Lower lobe of right lung (tissue), 2 donors: ENCODE data around the gene MACROD1. TPM values are rescaled to one million over a fixed set of nuclear protein-coding genes. Genes with fewer than 3 reads are reported as not detected.

ENCODE experiments used
- ATAC-seq, 2 donors: fragments of 200-7000 bp; cut with Tn5 transposase; one replicate each; pipeline ENCODE4 v1.9.1; 2020 to 2022; ENCODE audit warnings: mild to moderate bottlenecking in 2 of 2, moderate library complexity in 2 of 2
- DNase-seq: peaks from one replicate; pipeline ENCODE4 v3.0.0-alpha.2; 2020
- H3K27ac ChIP-seq: fragments of 200-600 bp; one replicate; pipeline ENCODE4 v1.8.0; 2022
- H3K27me3 ChIP-seq: fragments of 200-600 bp; one replicate; pipeline ENCODE4 v1.8.0; 2022; ENCODE audit warnings: low read depth
- H3K36me3 ChIP-seq: fragments of 200-600 bp; one replicate; pipeline ENCODE4 v1.8.0; 2022; ENCODE audit warnings: mild to moderate bottlenecking
- H3K4me1 ChIP-seq: fragments of 200-600 bp; one replicate; pipeline ENCODE4 v1.8.0; 2022
- H3K4me3 ChIP-seq: fragments of 200-600 bp; one replicate; pipeline ENCODE4 v1.8.0; 2022; ENCODE audit warnings: mild to moderate bottlenecking
- H3K9me3 ChIP-seq: fragments of 200-600 bp; one replicate; pipeline ENCODE4 v1.8.0; 2022
- intact Hi-C: fragments of 100-400 bp; cut with DNase I; formaldehyde crosslinking; loops from one replicate; pipeline ENCODE4 v1.11.0; 2022
- total RNA-seq: library from RNA; stranded (reverse); fragmentation: NEBNext Ultra II Directional; extraction: Animal tissue kit (Norgen Biotek cat#: 25700); gene quantifications from one replicate; pipeline ENCODE4 v1.2.1, GENCODE V29; 2021
- TF ChIP-seq, protein P1 (sequence below): fragments of 200-600 bp; IDR thresholded peaks from one replicate; pipeline ENCODE4 v1.8.0; 2022; ENCODE audit warnings: antibody characterized with exemption, mild to moderate bottlenecking
- donor health status: DM: no; HTN: yes; CAD: no; lungs with severe emphysema.

Gene MACROD1
- total RNA-seq, 1 donor from 2014 or later: 15.0 TPM

DNA sequence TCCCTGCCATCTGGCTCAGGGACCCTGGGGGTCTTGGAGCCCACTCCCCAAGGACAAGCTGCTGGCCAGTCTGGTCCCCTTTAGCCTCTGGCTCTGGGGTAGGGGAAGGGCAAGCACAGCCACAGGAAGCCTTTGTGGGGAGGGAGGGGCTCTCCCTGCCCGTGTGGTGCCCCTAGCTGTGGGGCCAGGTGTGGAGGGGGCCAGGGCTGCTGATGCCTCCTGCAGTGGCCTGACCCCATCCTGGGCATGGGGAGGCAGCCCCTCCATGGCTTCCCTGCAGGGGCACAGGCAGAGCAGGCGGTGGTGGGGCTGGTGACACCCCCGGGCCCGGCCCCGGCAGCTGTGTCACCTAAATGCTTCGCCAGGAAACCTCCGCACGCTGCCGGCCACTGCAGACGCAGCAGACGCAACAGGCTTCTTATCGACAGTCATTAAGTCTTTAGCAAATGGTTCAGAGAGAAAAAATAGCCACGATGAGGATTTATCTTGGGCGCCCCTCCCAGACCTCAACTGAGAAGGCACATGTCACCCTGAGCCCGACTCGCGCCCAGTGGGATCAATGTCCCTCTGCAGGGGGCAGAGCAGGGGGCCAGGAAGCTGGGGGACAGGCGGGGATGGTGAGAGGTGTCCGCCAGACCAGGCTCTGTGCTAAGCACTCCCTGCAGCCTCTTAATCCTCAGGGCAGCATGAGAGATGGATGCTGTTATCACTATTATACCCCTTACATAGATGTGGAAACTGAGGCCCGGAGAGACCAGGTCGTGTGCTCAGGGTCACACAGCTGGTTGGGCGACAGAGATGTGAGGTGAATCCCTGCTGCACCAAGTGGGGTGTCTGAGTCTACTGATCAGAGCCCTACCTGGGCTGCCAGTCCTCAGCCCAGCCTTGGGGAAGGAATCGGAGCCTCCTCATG is 96.3 kb downstream of the MACROD1 start:
- TF ChIP-seq, protein P1, sequence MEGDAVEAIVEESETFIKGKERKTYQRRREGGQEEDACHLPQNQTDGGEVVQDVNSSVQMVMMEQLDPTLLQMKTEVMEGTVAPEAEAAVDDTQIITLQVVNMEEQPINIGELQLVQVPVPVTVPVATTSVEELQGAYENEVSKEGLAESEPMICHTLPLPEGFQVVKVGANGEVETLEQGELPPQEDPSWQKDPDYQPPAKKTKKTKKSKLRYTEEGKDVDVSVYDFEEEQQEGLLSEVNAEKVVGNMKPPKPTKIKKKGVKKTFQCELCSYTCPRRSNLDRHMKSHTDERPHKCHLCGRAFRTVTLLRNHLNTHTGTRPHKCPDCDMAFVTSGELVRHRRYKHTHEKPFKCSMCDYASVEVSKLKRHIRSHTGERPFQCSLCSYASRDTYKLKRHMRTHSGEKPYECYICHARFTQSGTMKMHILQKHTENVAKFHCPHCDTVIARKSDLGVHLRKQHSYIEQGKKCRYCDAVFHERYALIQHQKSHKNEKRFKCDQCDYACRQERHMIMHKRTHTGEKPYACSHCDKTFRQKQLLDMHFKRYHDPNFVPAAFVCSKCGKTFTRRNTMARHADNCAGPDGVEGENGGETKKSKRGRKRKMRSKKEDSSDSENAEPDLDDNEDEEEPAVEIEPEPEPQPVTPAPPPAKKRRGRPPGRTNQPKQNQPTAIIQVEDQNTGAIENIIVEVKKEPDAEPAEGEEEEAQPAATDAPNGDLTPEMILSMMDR: no peak
- H3K27ac ChIP-seq: no peak overlapping the region
- DNase-seq: no peak
- H3K4me3 ChIP-seq: no peak overlapping the region
- no peaks in the 10 kb centered on the region for H3K4me1 ChIP-seq
- H3K36me3 ChIP-seq: no peaks in the 10 kb centered on the region
- ATAC-seq: no peak
- intact Hi-C loops: no loop called here
- H3K9me3 ChIP-seq: no peaks in the 10 kb centered on the region
- H3K27me3 ChIP-seq: no peaks in the 10 kb centered on the region

DNA sequence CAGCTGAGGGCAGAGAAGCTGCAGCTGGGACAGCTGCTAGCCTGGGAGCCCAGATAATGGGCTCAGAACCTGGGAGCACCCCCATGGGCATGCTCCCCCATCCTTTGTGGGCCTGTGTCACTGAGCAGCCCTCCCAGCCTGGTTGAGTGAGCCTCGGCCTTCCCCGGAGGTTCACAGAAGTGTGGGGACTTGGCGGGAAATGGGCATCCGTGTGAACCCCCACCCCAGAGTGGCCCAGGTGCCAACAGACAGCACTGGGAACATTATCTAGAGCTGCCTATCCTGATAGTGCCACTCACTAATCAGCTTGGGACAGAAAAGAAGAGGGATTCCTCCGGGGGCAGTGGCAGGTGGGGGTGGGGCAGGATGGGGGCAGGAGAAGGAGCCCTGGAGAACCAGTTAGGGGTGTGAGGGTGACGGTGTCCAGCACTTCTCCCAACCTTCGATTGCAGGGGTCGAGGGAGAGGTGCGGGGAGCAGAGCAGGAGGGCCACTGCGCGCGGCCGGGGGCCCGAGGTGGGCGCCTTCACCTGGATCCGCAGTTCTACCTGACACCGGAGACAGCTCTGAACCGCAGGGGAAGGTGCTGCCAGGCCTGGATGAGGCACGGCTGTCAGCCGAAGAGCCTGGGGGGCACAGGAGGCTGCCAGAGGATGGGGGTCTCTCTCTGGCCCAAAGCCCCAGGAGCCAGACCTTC is 97.1 kb downstream of the MACROD1 start:
- Histone ChIP-seq H3K4me1 (no peaks in the 10 kb centered on the region), H3K4me3 (no peak overlapping the region), H3K36me3 (no peaks in the 10 kb centered on the region), H3K27me3 (no peaks in the 10 kb centered on the region), H3K9me3 (no peaks in the 10 kb centered on the region), H3K27ac (no peak overlapping the region)
- ATAC-seq: no peak
- no peak for DNase-seq
- TF ChIP-seq, protein P1: no peak
- intact Hi-C loops: no loop called here

DNA sequence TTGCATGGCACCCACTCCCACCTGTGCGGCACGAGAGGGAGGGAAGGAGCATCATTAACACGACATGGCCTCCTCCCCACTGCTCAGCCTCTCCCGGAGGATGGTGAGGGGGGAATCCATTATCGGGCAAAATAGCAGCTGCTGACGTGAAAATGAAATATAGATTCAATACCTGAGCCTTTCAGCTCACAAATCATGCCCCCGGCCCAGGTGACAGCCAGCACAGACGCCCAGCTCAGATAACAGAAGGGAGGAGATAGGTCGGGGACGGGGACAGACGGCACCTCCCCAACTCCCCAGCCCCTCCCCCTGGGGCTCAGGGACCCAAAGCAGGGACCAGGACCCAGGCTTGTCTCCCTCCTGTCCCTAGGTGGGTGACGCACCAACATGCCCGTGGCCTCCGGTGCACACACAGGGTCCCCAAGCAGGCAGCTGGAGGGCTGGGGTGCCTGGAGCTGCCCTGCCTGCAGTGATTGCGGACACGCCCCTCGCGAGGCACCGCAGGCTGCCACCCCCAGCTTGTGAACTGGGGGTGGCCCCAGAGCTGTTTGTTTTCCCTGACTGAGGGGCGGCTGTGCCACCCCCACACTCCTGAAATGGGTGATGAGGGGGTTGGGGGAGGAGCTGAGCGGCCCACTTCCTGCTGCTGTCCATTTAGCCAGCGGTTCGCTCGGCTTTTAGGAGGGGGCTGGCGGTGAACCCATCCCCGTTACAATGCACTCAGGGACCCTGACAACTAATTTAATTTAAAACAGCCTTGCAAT is 98.5 kb downstream of the MACROD1 start:
- Histone ChIP-seq H3K4me1 (no peaks in the 10 kb centered on the region), H3K27me3 (peaks cover 7% of the 10 kb centered on the region), H3K27ac (no peak overlapping the region), H3K4me3 (no peak overlapping the region), H3K9me3 (no peaks in the 10 kb centered on the region), H3K36me3 (no peaks in the 10 kb centered on the region)
- TF ChIP-seq, protein P1: no peak
- ATAC-seq (no peak), DNase-seq (no peak)
- intact Hi-C loops: no loop called here

DNA sequence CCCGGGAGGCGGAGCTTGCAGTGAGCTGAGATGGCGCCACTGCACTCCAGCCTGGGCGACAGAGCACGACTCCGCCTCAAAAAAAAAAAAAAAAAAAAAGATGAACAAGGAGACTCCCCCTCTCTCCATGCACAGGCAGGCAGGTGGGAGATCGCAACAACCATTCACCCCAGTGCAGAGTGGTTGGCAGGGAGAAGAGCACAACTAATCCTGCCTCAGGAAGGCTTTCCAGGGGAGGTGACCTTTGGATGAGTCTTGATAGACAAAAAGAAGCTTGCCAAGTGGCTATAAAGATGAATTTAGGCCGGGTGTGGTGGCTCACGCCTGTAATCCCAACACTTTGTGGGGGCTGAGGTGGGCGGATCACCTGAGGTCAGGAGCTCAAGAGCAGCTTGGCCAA is 100.2 kb downstream of the MACROD1 start:
- ATAC-seq (no peak), DNase-seq (no peak)
- TF ChIP-seq, protein P1: no peak
- Histone ChIP-seq H3K9me3 (no peaks in the 10 kb centered on the region), H3K27me3 (peaks cover 21% of the 10 kb centered on the region), H3K4me1 (peaks cover 7% of the 10 kb centered on the region), H3K4me3 (no peak overlapping the region), H3K27ac (no peak overlapping the region), H3K36me3 (no peaks in the 10 kb centered on the region)
- intact Hi-C loops: no loop called here

DNA sequence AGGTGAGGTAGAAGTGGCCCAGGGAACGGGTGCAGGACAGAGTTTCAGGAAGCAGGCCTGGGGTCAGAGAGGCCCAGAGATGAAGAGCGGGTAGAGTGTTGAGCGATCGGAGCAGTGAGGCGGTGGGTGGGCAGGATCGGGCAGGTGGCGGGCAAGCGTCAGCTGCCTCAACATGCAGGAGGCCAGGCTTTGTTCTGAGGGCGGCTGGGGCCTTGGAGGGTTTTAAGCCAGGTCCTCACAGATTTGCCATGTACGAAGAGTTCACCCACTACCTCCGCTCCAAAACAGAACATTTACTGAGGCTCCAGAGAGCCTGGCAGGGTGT is 100.8 kb downstream of the MACROD1 start:
- no peak for DNase-seq
- Histone ChIP-seq H3K36me3 (no peaks in the 10 kb centered on the region), H3K27me3 (peaks cover 25% of the 10 kb centered on the region), H3K4me1 (peaks cover 11% of the 10 kb centered on the region), H3K9me3 (no peaks in the 10 kb centered on the region), H3K27ac (no peak overlapping the region), H3K4me3 (no peak overlapping the region)
- TF ChIP-seq, protein P1: no peak
- ATAC-seq: no peak
- intact Hi-C loops: no loop called here
